Activated naive CD4-positive, alpha-beta T cell treated with anti-CD3 and anti-CD28 coated beads for 36 hours (primary cell): Measurements from ENCODE around the gene STARD4. TPM values are rescaled to one million over a fixed set of nuclear protein-coding genes. Genes with fewer than 3 reads are reported as not detected.
A peak's percentile ranks its signal among the peaks of the same experiment; 100 is the strongest.

Experiments used
- CTCF ChIA-PET: fragments of 350-600 bp; sonication (Branson Sonifier 250); formaldehyde crosslinking; loops from one replicate; lab custom pipeline; 2021; ENCODE audit warnings: antibody characterized with exemption; lab: Charles Lee
- DNase-seq: peaks from one replicate; pipeline ENCODE4 v3.0.0-alpha.2; 2020
- H3K27ac Mint-ChIP-seq: one replicate; pipeline ENCODE4 v1.8.0; 2021; ENCODE audit warnings: mild to moderate bottlenecking, mixed read lengths
- H3K27me3 Mint-ChIP-seq: one replicate; pipeline ENCODE4 v1.8.0; 2021; ENCODE audit warnings: low read depth, mixed read lengths
- H3K36me3 Mint-ChIP-seq: one replicate; pipeline ENCODE4 v1.8.0; 2021; ENCODE audit warnings: low read depth, mixed read lengths
- H3K4me1 Mint-ChIP-seq: one replicate; pipeline ENCODE4 v1.8.0; 2021; ENCODE audit warnings: low read depth, mixed read lengths
- H3K4me3 Mint-ChIP-seq: one replicate; pipeline ENCODE4 v1.8.0; 2021; ENCODE audit warnings: mild to moderate bottlenecking, moderate library complexity, mixed read lengths
- H3K9me3 Mint-ChIP-seq: one replicate; pipeline ENCODE4 v1.8.0; 2021; ENCODE audit warnings: mixed read lengths
- intact Hi-C: fragments of 100-400 bp; cut with micrococcal nuclease; formaldehyde crosslinking; loops from one replicate; pipeline ENCODE4 v1.15.1; 2023
- total RNA-seq, 2 experiments: library from RNA; stranded (reverse); gene quantifications; one replicate each; pipeline ENCODE4 v1.2.3, GENCODE V29; 2021

The STARD4 gene
- total RNA-seq, 2 experiments from 2014 or later = 45.0 to 47.1 TPM

GRCh38 chr5:111463311-111463710, 49.0 kb downstream of the STARD4 start:
- peak overlapping the region; percentile 7 for H3K27ac Mint-ChIP-seq
- intact Hi-C loops = no loop called here
- no peaks in the 10 kb centered on the region for H3K9me3 Mint-ChIP-seq
- DNase-seq = no peak
- no peak overlapping the region for H3K4me3 Mint-ChIP-seq
- peaks cover 39% of the 10 kb centered on the region for H3K36me3 Mint-ChIP-seq
- CTCF ChIA-PET = no interaction called here
- peaks cover 15% of the 10 kb centered on the region for H3K4me1 Mint-ChIP-seq
- H3K27me3 Mint-ChIP-seq = no peaks in the 10 kb centered on the region

- H3K36me3 Mint-ChIP-seq = peaks cover 39% of the 10 kb centered on the region
- H3K4me1 Mint-ChIP-seq = peaks cover 15% of the 10 kb centered on the region
- no peaks in the 10 kb centered on the region for H3K27me3 Mint-ChIP-seq
- H3K4me3 Mint-ChIP-seq = no peak overlapping the region
- no peaks in the 10 kb centered on the region for H3K9me3 Mint-ChIP-seq
- no peak for DNase-seq
- CTCF ChIA-PET = interaction anchor here (1.0 to 1.8 kb wide), 2 partner anchors 172 to 175 kb away, joined by 3 read pairs; no protein-coding TSS in a partner anchor
- intact Hi-C loops = no loop called here
- peak overlapping the region; percentile 64 for H3K27ac Mint-ChIP-seq
Observed at GRCh38 chr5:111461934-111462333, 50.4 kb downstream of the STARD4 start.

GRCh38 chr5:111461255-111461671, 51.1 kb downstream of the STARD4 start:
- Mint-ChIP-seq H3K4me3 (no peak overlapping the region), H3K27ac (no peak overlapping the region), H3K9me3 (no peaks in the 10 kb centered on the region), H3K27me3 (no peaks in the 10 kb centered on the region), H3K4me1 (peaks cover 15% of the 10 kb centered on the region), H3K36me3 (peaks cover 39% of the 10 kb centered on the region)
- CTCF ChIA-PET = interaction anchor here (1.0 to 1.8 kb wide), 2 partner anchors 172 to 174 kb away, joined by 3 read pairs; no protein-coding TSS in a partner anchor
- DNase-seq = no peak
- intact Hi-C loops = no loop called here

- CTCF ChIA-PET = no interaction called here
- no peak for DNase-seq
Observed at GRCh38 chr5:111454776-111455175, 57.6 kb downstream of the STARD4 start.

GRCh38 chr5:111454198-111454622, 58.1 kb downstream of the STARD4 start:
- CTCF ChIA-PET = no interaction called here
- H3K4me1 Mint-ChIP-seq = peaks cover 3% of the 10 kb centered on the region
- H3K36me3 Mint-ChIP-seq = peaks cover 19% of the 10 kb centered on the region
- intact Hi-C loops = no loop called here
- no peaks in the 10 kb centered on the region for H3K9me3 Mint-ChIP-seq
- no peaks in the 10 kb centered on the region for H3K27me3 Mint-ChIP-seq
- no peak for DNase-seq
- H3K4me3 Mint-ChIP-seq = no peak overlapping the region
- no peak overlapping the region for H3K27ac Mint-ChIP-seq

More at GRCh38 chr5:111454776-111455175, 57.6 kb downstream of the STARD4 start:
- Mint-ChIP-seq H3K36me3 (peaks cover 18% of the 10 kb centered on the region), H3K4me3 (no peak overlapping the region), H3K4me1 (peaks cover 5% of the 10 kb centered on the region), H3K27ac (no peak overlapping the region), H3K27me3 (no peaks in the 10 kb centered on the region), H3K9me3 (no peaks in the 10 kb centered on the region)
- intact Hi-C loops = no loop called here

GRCh38 chr5:111453747-111454146, 58.6 kb downstream of the STARD4 start:
- H3K36me3 Mint-ChIP-seq = peaks cover 15% of the 10 kb centered on the region
- peaks cover 3% of the 10 kb centered on the region for H3K4me1 Mint-ChIP-seq
- intact Hi-C loops = no loop called here
- no peak for DNase-seq
- H3K27me3 Mint-ChIP-seq = no peaks in the 10 kb centered on the region
- H3K4me3 Mint-ChIP-seq = no peak overlapping the region
- H3K27ac Mint-ChIP-seq = no peak overlapping the region
- CTCF ChIA-PET = no interaction called here
- H3K9me3 Mint-ChIP-seq = no peaks in the 10 kb centered on the region

GRCh38 chr5:111453295-111453694, 59.0 kb downstream of the STARD4 start:
- Mint-ChIP-seq H3K27me3 (no peaks in the 10 kb centered on the region), H3K36me3 (peaks cover 15% of the 10 kb centered on the region), H3K9me3 (no peaks in the 10 kb centered on the region), H3K4me1 (peaks cover 3% of the 10 kb centered on the region), H3K27ac (no peak overlapping the region), H3K4me3 (no peak overlapping the region)
- intact Hi-C loops = no loop called here
- no peak for DNase-seq
- CTCF ChIA-PET = no interaction called here

- H3K4me1 Mint-ChIP-seq = peaks cover 11% of the 10 kb centered on the region
- intact Hi-C loops = no loop called here
- no peak for DNase-seq
- CTCF ChIA-PET = no interaction called here
- no peak overlapping the region for H3K27ac Mint-ChIP-seq
- H3K36me3 Mint-ChIP-seq = peaks cover 29% of the 10 kb centered on the region
- no peaks in the 10 kb centered on the region for H3K9me3 Mint-ChIP-seq
- H3K27me3 Mint-ChIP-seq = no peaks in the 10 kb centered on the region
- H3K4me3 Mint-ChIP-seq = no peak overlapping the region
Observed at GRCh38 chr5:111447822-111448221, 64.5 kb downstream of the STARD4 start.

- Mint-ChIP-seq H3K27me3 (no peaks in the 10 kb centered on the region), H3K36me3 (peaks cover 28% of the 10 kb centered on the region), H3K4me1 (peaks cover 11% of the 10 kb centered on the region), H3K4me3 (no peak overlapping the region), H3K9me3 (no peaks in the 10 kb centered on the region), H3K27ac (no peak overlapping the region)
- CTCF ChIA-PET = no interaction called here
- DNase-seq = no peak
- intact Hi-C loops = no loop called here
Observed at GRCh38 chr5:111447099-111447498, 65.2 kb downstream of the STARD4 start.

Other genes starting within 250 kb of the STARD4 start
- gene NREP, start 244.7 kb upstream of the STARD4 start, total RNA-seq = 1 to 10 TPM; 6.8 to 7.3 TPM